DND-41 (cell line): ENCODE data around the gene ARPC1B.

Experiments
- ATAC-seq: fragments of 200-7000 bp; cut with Tn5 transposase; 3 replicates; pipeline ENCODE4 v1.9.1; 2021; ENCODE audit warnings: low read depth; ENCODE audit not compliant: insufficient read depth
- DNase-seq: peaks from one replicate; pipeline ENCODE4 v3.0.0-alpha.2; 2020
- H2AFZ ChIP-seq: 2 replicates; pipeline ENCODE4 v1.6.0; 2012; ENCODE audit warnings: low read depth, low read length
- H3K27ac ChIP-seq: 2 replicates; pipeline ENCODE4 v1.5.1; 2012; ENCODE audit warnings: low read length, inconsistent platforms
- H3K27me3 ChIP-seq: fragments of 200-600 bp; sonication (generic); 2 replicates; pipeline ENCODE4 v1.6.0; 2012; ENCODE audit warnings: low read length, mild to moderate bottlenecking, inconsistent platforms; ENCODE audit not compliant: insufficient read depth, poor library complexity
- H3K36me3 ChIP-seq: 2 replicates; pipeline ENCODE4 v1.5.1; 2012; ENCODE audit warnings: low read length, inconsistent platforms; ENCODE audit not compliant: insufficient read depth
- H3K4me1 ChIP-seq: 2 replicates; pipeline ENCODE4 v1.5.1; 2012; ENCODE audit warnings: mild to moderate bottlenecking, low read length; ENCODE audit not compliant: insufficient read depth
- H3K4me2 ChIP-seq: 2 replicates; pipeline ENCODE4 v1.6.0; 2012; ENCODE audit warnings: mild to moderate bottlenecking, moderate library complexity, low read length, inconsistent platforms; ENCODE audit not compliant: insufficient read depth
- H3K4me3 ChIP-seq, 2 experiments: fragments of 200-600 bp in 1 of 2; shearing (Covaris generic) in 1 of 2; 2 replicates each; pipeline ENCODE4 v1.5.1; 2012 to 2016; ENCODE audit warnings: inconsistent platforms in 2 of 2, low read length in 2 of 2, mild to moderate bottlenecking in 2 of 2, low read depth in 1 of 2, moderate library complexity in 1 of 2
- H3K79me2 ChIP-seq: 2 replicates; pipeline ENCODE4 v1.6.0; 2012; ENCODE audit warnings: low read length, inconsistent platforms; ENCODE audit not compliant: insufficient read depth
- H3K9ac ChIP-seq: 2 replicates; pipeline ENCODE4 v1.6.0; 2012; ENCODE audit warnings: low read depth, mild to moderate bottlenecking, inconsistent platforms, low read length, moderate library complexity
- H3K9me3 ChIP-seq: 2 replicates; pipeline ENCODE4 v1.5.1; 2012; ENCODE audit warnings: low read length, moderate library complexity, mild to moderate bottlenecking, inconsistent platforms; ENCODE audit not compliant: insufficient read depth, severe bottlenecking
- H4K20me1 ChIP-seq: 2 replicates; pipeline ENCODE4 v1.6.0; 2012; ENCODE audit warnings: low read length; ENCODE audit not compliant: insufficient read depth
- EZH2 ChIP-seq: IDR thresholded peaks from 3 replicates; pipeline ENCODE4 v1.6.1; 2012; ENCODE audit warnings: borderline replicate concordance, low read depth, mild to moderate bottlenecking, moderate library complexity, low read length, inconsistent platforms; ENCODE audit not compliant: severe bottlenecking
- TF ChIP-seq, protein P1 (sequence below): IDR thresholded peaks from 2 replicates; pipeline ENCODE4 v1.5.1; 2012; ENCODE audit warnings: borderline replicate concordance, low read length, moderate library complexity, mild to moderate bottlenecking; ENCODE audit not compliant: poor library complexity, severe bottlenecking; ENCODE audit errors: extremely low read depth

The ARPC1B gene

DNA sequence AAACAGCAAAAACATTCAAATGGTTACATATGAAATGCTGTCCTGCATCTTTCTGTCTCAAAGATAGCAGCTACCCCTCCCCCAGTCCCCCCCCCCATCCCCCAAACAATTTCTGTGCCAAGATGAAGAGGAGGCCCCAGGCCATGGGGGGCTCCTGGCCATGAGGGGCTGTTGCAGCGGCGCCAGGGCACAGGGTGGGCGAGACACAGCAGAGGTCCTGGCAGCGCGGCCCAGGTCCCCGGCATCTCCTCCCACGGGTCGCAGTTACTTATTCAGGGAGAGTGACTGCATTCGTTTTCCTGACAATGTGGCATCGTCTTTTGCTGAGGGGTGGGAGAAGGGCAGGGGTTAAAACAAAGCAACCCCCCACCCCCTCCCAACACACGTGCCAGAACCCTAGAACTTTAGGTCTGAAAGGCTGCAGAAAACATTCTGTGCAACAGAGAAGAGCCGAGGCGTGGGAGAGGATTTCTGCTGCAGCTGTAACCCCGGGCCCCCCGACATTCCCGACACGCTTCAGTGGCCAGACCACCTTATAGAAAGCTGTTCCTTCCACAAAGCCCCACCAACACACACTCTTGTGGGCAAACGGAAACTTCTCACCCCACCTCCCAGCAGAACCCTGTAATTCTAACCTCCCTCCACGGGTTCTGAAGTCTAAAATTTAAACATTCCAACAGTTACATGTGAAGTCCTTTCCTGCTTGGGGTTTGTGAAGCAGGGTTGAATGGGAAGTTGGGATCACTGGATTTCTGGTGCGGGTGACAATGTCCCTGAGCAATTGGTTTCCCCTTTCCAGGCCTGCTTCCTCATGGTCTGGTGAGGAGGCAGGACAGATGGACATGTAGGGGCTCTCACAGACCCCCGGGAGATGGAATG, 22.1 kb downstream of the ARPC1B start:
- H3K4me2 ChIP-seq: no peak overlapping the region
- H4K20me1 ChIP-seq: peaks cover 69% of the 10 kb centered on the region
- ATAC-seq: no peak
- H3K27me3 ChIP-seq: no peaks in the 10 kb centered on the region
- H3K36me3 ChIP-seq: peaks cover 96% of the 10 kb centered on the region
- no peak overlapping the region for H3K9ac ChIP-seq
- H3K4me3 ChIP-seq: no peak overlapping the region
- H3K9me3 ChIP-seq: no peaks in the 10 kb centered on the region
- TF ChIP-seq EZH2: no peak
- TF ChIP-seq, protein P1, sequence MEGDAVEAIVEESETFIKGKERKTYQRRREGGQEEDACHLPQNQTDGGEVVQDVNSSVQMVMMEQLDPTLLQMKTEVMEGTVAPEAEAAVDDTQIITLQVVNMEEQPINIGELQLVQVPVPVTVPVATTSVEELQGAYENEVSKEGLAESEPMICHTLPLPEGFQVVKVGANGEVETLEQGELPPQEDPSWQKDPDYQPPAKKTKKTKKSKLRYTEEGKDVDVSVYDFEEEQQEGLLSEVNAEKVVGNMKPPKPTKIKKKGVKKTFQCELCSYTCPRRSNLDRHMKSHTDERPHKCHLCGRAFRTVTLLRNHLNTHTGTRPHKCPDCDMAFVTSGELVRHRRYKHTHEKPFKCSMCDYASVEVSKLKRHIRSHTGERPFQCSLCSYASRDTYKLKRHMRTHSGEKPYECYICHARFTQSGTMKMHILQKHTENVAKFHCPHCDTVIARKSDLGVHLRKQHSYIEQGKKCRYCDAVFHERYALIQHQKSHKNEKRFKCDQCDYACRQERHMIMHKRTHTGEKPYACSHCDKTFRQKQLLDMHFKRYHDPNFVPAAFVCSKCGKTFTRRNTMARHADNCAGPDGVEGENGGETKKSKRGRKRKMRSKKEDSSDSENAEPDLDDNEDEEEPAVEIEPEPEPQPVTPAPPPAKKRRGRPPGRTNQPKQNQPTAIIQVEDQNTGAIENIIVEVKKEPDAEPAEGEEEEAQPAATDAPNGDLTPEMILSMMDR: no peak
- no peaks in the 10 kb centered on the region for H3K4me1 ChIP-seq
- peaks cover 28% of the 10 kb centered on the region for H3K79me2 ChIP-seq
- no peak for DNase-seq
- H2AFZ ChIP-seq: no peak overlapping the region
- no peak overlapping the region for H3K27ac ChIP-seq

DNA sequence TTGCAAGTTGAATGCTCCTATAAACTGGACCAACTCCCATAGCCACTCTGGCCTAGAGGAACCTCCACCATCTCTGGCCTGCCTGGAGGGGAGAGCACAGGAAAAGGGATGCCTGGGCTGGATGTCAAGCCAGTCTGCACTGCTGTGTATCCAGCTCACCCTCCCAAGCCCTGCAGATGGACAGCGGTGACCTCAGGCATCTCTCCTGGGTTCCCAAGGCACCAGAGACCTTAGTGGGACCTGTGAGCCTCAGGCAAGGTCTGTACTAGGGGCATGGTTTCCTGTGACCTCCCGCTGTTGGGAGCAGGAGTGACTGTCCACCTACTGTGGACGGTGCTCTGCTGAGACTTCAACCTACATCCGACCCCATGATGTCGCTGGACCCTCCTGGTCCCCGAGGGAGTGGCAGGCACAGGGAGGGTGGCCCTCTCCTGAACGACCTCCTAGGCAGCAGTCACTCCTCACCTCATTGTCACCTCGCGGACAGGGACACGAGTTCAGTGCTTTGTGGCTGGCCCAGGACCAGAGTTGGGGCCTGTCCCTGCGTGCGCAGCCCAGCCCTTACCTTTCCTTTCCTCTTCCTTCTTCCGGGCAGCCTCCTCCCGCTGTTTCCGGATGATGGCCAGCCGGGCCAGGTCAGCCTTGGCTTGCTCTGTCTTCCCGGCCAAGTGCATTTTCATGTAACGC, 22.9 kb downstream of the ARPC1B start:
- Histone ChIP-seq H3K9me3 (no peaks in the 10 kb centered on the region), H3K27me3 (no peaks in the 10 kb centered on the region), H3K4me2 (no peak overlapping the region), H3K4me3 (no peak overlapping the region), H4K20me1 (peaks cover 69% of the 10 kb centered on the region), H3K36me3 (peaks cover 95% of the 10 kb centered on the region), H3K79me2 (peaks cover 28% of the 10 kb centered on the region), H2AFZ (no peak overlapping the region), H3K9ac (no peak overlapping the region), H3K27ac (no peak overlapping the region), H3K4me1 (no peaks in the 10 kb centered on the region)
- 0 out of 3 replicates have a peak, but pooled peaks have one; percentile 8 for ATAC-seq
- TF ChIP-seq, protein P1: no peak
- TF ChIP-seq EZH2: no peak
- no peak for DNase-seq

DNA sequence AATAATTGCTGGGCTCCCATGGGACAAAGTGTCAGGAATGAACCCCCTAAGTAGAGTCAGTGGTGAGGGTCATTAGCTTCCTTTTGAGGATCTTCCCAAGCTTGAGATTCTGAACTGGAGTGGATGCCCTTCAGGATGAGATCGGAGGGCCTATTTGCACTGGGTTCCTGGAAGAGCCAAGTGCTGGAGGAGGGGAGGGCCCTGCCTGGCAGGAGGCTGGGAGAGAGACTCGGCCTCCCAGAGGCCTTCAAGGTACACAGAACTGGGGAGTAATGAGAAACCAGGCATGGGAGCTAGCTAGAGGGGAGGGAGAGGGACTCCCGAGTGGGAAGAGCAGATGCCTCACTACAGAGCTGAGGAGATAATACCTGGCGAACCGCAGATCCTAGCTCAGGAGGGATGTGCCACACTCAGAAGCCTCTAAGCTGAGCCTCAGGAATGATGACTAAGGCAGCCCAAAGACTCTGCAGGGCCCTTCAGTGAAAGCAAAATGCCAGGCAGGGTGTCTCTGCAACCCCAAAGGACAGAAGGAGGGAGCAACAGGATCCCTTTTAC, 24.4 kb downstream of the ARPC1B start:
- Histone ChIP-seq H3K79me2 (peaks cover 30% of the 10 kb centered on the region), H3K4me3 (no peak overlapping the region), H3K27me3 (no peaks in the 10 kb centered on the region), H3K9ac (no peak overlapping the region), H2AFZ (no peak overlapping the region), H3K9me3 (no peaks in the 10 kb centered on the region), H4K20me1 (peaks cover 72% of the 10 kb centered on the region), H3K36me3 (peaks cover 93% of the 10 kb centered on the region), H3K4me1 (peaks cover 2% of the 10 kb centered on the region; the same call in 1 of the 2 replicates), H3K27ac (no peak overlapping the region), H3K4me2 (no peak overlapping the region)
- ATAC-seq (peak; percentile 2; the same call in 1 of the 3 replicates), DNase-seq (no peak)
- TF ChIP-seq, protein P1: no peak
- TF ChIP-seq EZH2: no peak
